Tibial nerve (tissue), 4 donors: ENCODE data around the gene MARVELD1. TPM values are rescaled to one million over a fixed set of nuclear protein-coding genes. Genes with fewer than 3 reads are reported as not detected.

ENCODE experiments used
- DNase-seq, 2 donors: peaks; one replicate each; pipeline ENCODE4 v3.0.0-alpha.2; 2019; ENCODE audit warnings: low spot score in 2 of 2
- H3K27ac ChIP-seq, 4 donors: fragments of 200-600 bp; sonication (generic) in 3 of 4; one replicate each; pipeline ENCODE4 v1.5.1; 2017 to 2019; ENCODE audit warnings: mild to moderate bottlenecking in 1 of 4
- H3K27me3 ChIP-seq, 2 donors: fragments of 200-600 bp; sonication (generic) in 1 of 2; one replicate each; pipeline versions ENCODE4 v1.5.1 to v1.6.0; 2017 to 2019
- H3K36me3 ChIP-seq, 3 donors: fragments of 200-600 bp; sonication (generic); one replicate each; pipeline ENCODE4 v1.5.1; 2018 to 2019
- H3K4me1 ChIP-seq, 4 donors: fragments of 200-600 bp; sonication (generic) in 3 of 4; one replicate each; pipeline ENCODE4 v1.5.1; 2017 to 2019
- H3K4me3 ChIP-seq, 4 donors: fragments of 200-600 bp; sonication (generic) in 3 of 4; one replicate each; pipeline ENCODE4 v1.5.1; 2017 to 2019; ENCODE audit warnings: mild to moderate bottlenecking in 1 of 4, moderate library complexity in 1 of 4
- H3K9me3 ChIP-seq, 4 donors: fragments of 200-600 bp; sonication (generic) in 3 of 4; one replicate each; pipeline ENCODE4 v1.5.1; 2017 to 2019
- CTCF ChIP-seq, 5 experiments: fragments of 200-600 bp in 3 of 5; fragments of 450-650 bp in 2 of 5; sonication (generic) in 3 of 5; IDR thresholded peaks; one replicate each; pipeline ENCODE4 v1.5.1; 2016 to 2019; ENCODE audit warnings: antibody characterized with exemption in 5 of 5, mild to moderate bottlenecking in 3 of 5, moderate library complexity in 2 of 5
- EP300 ChIP-seq, 2 donors: sonication (generic); formaldehyde crosslinking; IDR thresholded peaks; one replicate each; pipeline ENCODE4 v1.6.1; 2017; ENCODE audit warnings: antibody characterized with exemption in 2 of 2, mild to moderate bottlenecking in 1 of 2
- POLR2A ChIP-seq, 2 donors: fragments of 450-650 bp; IDR thresholded peaks; one replicate each; pipeline ENCODE4 v1.6.1; 2017; ENCODE audit warnings: antibody characterized with exemption in 2 of 2, mild to moderate bottlenecking in 2 of 2, moderate library complexity in 2 of 2
- whole genome bisulfite sequencing, 2 donors: methylation state at CpG; one replicate each; pipeline ENCODE4 v1.1.5; 2018; 5-methylcytosine and 5-hydroxymethylcytosine counted together
- total RNA-seq, 4 donors: library from RNA; depleted of rRNA; stranded (reverse); fragments of >200 nt; gene quantifications; one replicate each; pipeline ENCODE4 v1.1.0, GENCODE V29; 2016

Gene MARVELD1
- total RNA-seq, 4 donors from 2014 or later, result 28.0 to 45.3 (median 42.2) TPM

- Histone ChIP-seq H3K27me3 (no peaks in the 10 kb centered on the region), H3K4me1 (peaks cover 0 to 46% (median 11%) of the 10 kb centered on the region in 4 donors), H3K27ac (peak overlapping the region in 3 of 4 donors; percentile 44 to 77 (median 71)), H3K4me3 (no peak overlapping the region), H3K36me3 (no peaks in the 10 kb centered on the region), H3K9me3 (no peaks in the 10 kb centered on the region)
- peak; percentile 80 to 94 for DNase-seq
- 40 to 42% methylated on average over 18 of the region's 18 CpGs for WGBS, 2 donors
- peak; percentile 66 to 83 (median 75) for TF ChIP-seq CTCF (IDR thresholded peaks at IDR 0.05)
- peak in 1 of 2 donors; percentile 13 for TF ChIP-seq POLR2A (IDR thresholded peaks at IDR 0.05)
- TF ChIP-seq EP300 (IDR thresholded peaks at IDR 0.05), result peak; percentile 41 to 62
Measured at GRCh38 chr10:97708976-97709946, 4.3 kb upstream of the MARVELD1 start.

- TF ChIP-seq POLR2A (IDR thresholded peaks at IDR 0.05) (no peak), EP300 (IDR thresholded peaks at IDR 0.05) (peak; percentile 36 to 45)
- WGBS, 2 donors, result 61 to 63% methylated on average over 9 of the region's 9 CpGs
- H3K4me3 ChIP-seq, result no peak overlapping the region
- no peaks in the 10 kb centered on the region for H3K27me3 ChIP-seq
- peaks cover 0 to 9% (median 0%) of the 10 kb centered on the region in 3 donors for H3K36me3 ChIP-seq
- no peaks in the 10 kb centered on the region for H3K9me3 ChIP-seq
- H3K4me1 ChIP-seq, result peaks cover 0 to 66% (median 24%) of the 10 kb centered on the region in 4 donors
- peak overlapping the region; percentile 90 to 98 (median 96) for H3K27ac ChIP-seq
- DNase-seq, result no peak
Measured at GRCh38 chr10:97711640-97712572, 1.6 kb upstream of the MARVELD1 start.

- H3K27me3 ChIP-seq, result no peaks in the 10 kb centered on the region
Measured at GRCh38 chr10:97713826-97714400, 383 bp downstream of the MARVELD1 start.

GRCh38 chr10:97714401-97715258 lies 1.1 kb downstream of the MARVELD1 start:
- H3K4me1 ChIP-seq, result peaks cover 3 to 75% (median 48%) of the 10 kb centered on the region in 4 donors
- H3K27ac ChIP-seq, result peak overlapping the region; percentile 90 to 99 (median 96)
- WGBS, 2 donors, result 1% methylated on average over 28 to 40 of the region's 74 CpGs
- no peaks in the 10 kb centered on the region for H3K27me3 ChIP-seq
- no peaks in the 10 kb centered on the region for H3K9me3 ChIP-seq
- H3K4me3 ChIP-seq, result peak overlapping the region; percentile 41 to 82 (median 68)
- DNase-seq, result peak; percentile 66 to 70
- TF ChIP-seq EP300 (IDR thresholded peaks at IDR 0.05) (peak in 1 of 2 donors; percentile 75), CTCF (IDR thresholded peaks at IDR 0.05) (no peak), POLR2A (IDR thresholded peaks at IDR 0.05) (peak; percentile 23 to 63)
- H3K36me3 ChIP-seq, result peaks cover 0 to 17% (median 0%) of the 10 kb centered on the region in 3 donors

More at GRCh38 chr10:97713826-97714400, 383 bp downstream of the MARVELD1 start:
- Histone ChIP-seq H3K4me3 (peak overlapping the region; percentile 41 to 82 (median 68)), H3K4me1 (peaks cover 0 to 75% (median 43%) of the 10 kb centered on the region in 4 donors), H3K27ac (peak overlapping the region; percentile 90 to 99 (median 96)), H3K36me3 (peaks cover 0 to 17% (median 0%) of the 10 kb centered on the region in 3 donors), H3K9me3 (no peaks in the 10 kb centered on the region)
- WGBS, 2 donors, result 0 to 2% methylated on average over 9 to 46 of the region's 69 CpGs
- peak in 1 of 2 donors; percentile 56 for DNase-seq
- peak in 4 of 5 experiments; percentile 6 to 43 (median 15) for TF ChIP-seq CTCF (IDR thresholded peaks at IDR 0.05)
- no peak for TF ChIP-seq POLR2A (IDR thresholded peaks at IDR 0.05)
- peak in 1 of 2 donors; percentile 73 for TF ChIP-seq EP300 (IDR thresholded peaks at IDR 0.05)
